Natural killer cell (primary cell): ENCODE measurements around the gene NTM. TPM values are rescaled to one million over a fixed set of nuclear protein-coding genes. Genes with fewer than 3 reads are reported as not detected.

Experiments
- ATAC-seq, 3 donors: fragments of 150-1000 bp in 2 of 3; fragments of 200-7000 bp in 1 of 3; cut with Tn5 transposase; 1 replicate in 1 of 3; 2 replicates in 2 of 3; pipeline ENCODE4 v1.10.0; 2021; ENCODE audit warnings: mild to moderate bottlenecking in 2 of 3, moderate library complexity in 2 of 3
- DNase-seq, 2 donors: peaks; one replicate each; pipeline versions ENCODE4 v3.0.0 to v3.0.0-alpha.2; 2013 to 2021; ENCODE audit warnings: mixed read lengths in 1 of 2
- H3K27ac ChIP-seq: one replicate; pipeline ENCODE4 v1.5.1; 2013; ENCODE audit warnings: mild to moderate bottlenecking, low read length
- H3K27me3 ChIP-seq: one replicate; pipeline ENCODE4 v1.6.1; 2013; ENCODE audit warnings: low read length; ENCODE audit not compliant: control insufficient read depth, insufficient read depth
- H3K36me3 ChIP-seq: one replicate; pipeline ENCODE4 v1.6.1; 2013; ENCODE audit warnings: low read length; ENCODE audit not compliant: control insufficient read depth, insufficient read depth
- H3K4me1 ChIP-seq: one replicate; pipeline ENCODE4 v1.6.1; 2013; ENCODE audit warnings: low read length; ENCODE audit not compliant: control insufficient read depth, insufficient read depth
- H3K4me3 ChIP-seq: one replicate; pipeline ENCODE4 v1.5.1; 2013; ENCODE audit warnings: low read length
- H3K9me3 ChIP-seq: one replicate; pipeline ENCODE4 v1.6.1; 2013; ENCODE audit warnings: low read length; ENCODE audit not compliant: control insufficient read depth, insufficient read depth
- H3K27ac Mint-ChIP-seq, 2 donors: one replicate each; pipeline ENCODE4 v1.8.0; 2022; ENCODE audit warnings: mild to moderate bottlenecking in 2 of 2, mixed read lengths in 2 of 2, moderate library complexity in 1 of 2
- H3K27me3 Mint-ChIP-seq, 2 donors: one replicate each; pipeline ENCODE4 v1.8.0; 2022; ENCODE audit warnings: low read depth in 2 of 2, mixed read lengths in 2 of 2
- H3K36me3 Mint-ChIP-seq: one replicate; pipeline ENCODE4 v1.8.0; 2022; ENCODE audit warnings: mixed read lengths
- H3K4me1 Mint-ChIP-seq, 2 donors: one replicate each; pipeline ENCODE4 v1.8.0; 2022; ENCODE audit warnings: mixed read lengths in 2 of 2
- H3K4me3 Mint-ChIP-seq: one replicate; pipeline ENCODE4 v1.8.0; 2022; ENCODE audit warnings: mild to moderate bottlenecking, moderate library complexity, mixed read lengths
- H3K9me3 Mint-ChIP-seq, 2 donors: one replicate each; pipeline ENCODE4 v1.8.0; 2022; ENCODE audit warnings: mixed read lengths in 2 of 2
- WGBS: methylation state at CpG from one replicate; pipeline ENCODE4 v1.1.7; 2013; ENCODE audit warnings: missing lambda C conversion rate; ENCODE audit not compliant: insufficient coverage; 5-methylcytosine and 5-hydroxymethylcytosine counted together
- intact Hi-C: fragments of 100-400 bp; cut with micrococcal nuclease; formaldehyde crosslinking; loops from one replicate; pipeline ENCODE4 v1.14.2; 2022
- total RNA-seq, 4 donors: library from RNA; stranded (reverse); fragments of 120-200 nt in 1 of 4; gene quantifications; one replicate each; pipeline versions ENCODE4 v1.2.3 to v1.2.4, GENCODE V29; 2013 to 2022
- TF ChIP-seq, protein P1 (sequence below): fragments of 200-600 bp; IDR thresholded peaks from one replicate; pipeline ENCODE4 v1.8.0; 2022; ENCODE audit warnings: antibody characterized with exemption

The NTM gene
- total RNA-seq, 3 donors from 2014 or later (not counting 1 experiment from before 2014, with no cell fraction given), result not detected

DNA sequence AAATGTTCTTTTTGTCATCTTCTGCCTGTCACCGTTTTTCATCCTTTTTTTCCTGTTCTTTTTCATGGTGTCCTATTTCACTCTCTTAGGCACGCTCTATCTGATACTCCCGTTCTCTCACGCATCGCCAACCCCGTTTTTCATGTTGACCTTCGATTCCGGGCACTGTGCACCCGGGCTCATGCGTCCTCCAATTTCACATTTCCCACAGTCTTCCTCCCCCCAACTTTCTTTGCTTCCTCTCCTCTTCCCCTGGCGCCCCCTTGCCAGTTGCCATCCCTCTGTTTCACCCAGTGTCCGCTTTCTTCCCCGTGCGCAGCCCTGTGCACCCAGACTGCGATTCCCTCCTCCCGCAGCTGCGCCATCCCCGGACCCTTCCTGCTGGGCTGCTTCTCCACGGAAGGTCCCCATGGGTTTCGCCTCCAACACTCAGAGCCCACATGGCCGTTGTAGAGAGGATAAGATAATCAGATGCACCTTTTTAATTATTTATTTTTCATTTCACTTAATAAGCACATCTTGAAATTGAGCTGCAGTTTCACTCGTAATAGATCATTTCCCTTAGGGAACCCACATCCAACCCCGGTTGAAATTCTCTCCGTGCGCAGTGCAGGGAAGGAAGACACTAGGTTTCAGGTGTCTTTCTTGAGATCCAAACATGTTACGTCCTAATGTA lies 791.1 kb downstream of the NTM start:
- Mint-ChIP-seq H3K27ac (no peak overlapping the region), H3K4me3 (no peak overlapping the region), H3K9me3 (peaks cover 0 to 6% of the 10 kb centered on the region in 2 donors), H3K27me3 (no peaks in the 10 kb centered on the region), H3K4me1 (no peaks in the 10 kb centered on the region), H3K36me3 (no peaks in the 10 kb centered on the region)
- TF ChIP-seq, protein P1, sequence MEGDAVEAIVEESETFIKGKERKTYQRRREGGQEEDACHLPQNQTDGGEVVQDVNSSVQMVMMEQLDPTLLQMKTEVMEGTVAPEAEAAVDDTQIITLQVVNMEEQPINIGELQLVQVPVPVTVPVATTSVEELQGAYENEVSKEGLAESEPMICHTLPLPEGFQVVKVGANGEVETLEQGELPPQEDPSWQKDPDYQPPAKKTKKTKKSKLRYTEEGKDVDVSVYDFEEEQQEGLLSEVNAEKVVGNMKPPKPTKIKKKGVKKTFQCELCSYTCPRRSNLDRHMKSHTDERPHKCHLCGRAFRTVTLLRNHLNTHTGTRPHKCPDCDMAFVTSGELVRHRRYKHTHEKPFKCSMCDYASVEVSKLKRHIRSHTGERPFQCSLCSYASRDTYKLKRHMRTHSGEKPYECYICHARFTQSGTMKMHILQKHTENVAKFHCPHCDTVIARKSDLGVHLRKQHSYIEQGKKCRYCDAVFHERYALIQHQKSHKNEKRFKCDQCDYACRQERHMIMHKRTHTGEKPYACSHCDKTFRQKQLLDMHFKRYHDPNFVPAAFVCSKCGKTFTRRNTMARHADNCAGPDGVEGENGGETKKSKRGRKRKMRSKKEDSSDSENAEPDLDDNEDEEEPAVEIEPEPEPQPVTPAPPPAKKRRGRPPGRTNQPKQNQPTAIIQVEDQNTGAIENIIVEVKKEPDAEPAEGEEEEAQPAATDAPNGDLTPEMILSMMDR, result no peak
- Histone ChIP-seq H3K27me3 (no peaks in the 10 kb centered on the region), H3K36me3 (no peaks in the 10 kb centered on the region), H3K4me3 (no peak overlapping the region), H3K27ac (no peak overlapping the region), H3K4me1 (no peaks in the 10 kb centered on the region), H3K9me3 (no peaks in the 10 kb centered on the region)
- intact Hi-C loops, result no loop called here
- DNase-seq (no peak), ATAC-seq (no peak)
- 92% methylated on average over 26 of the region's 26 CpGs for WGBS

GRCh38 chr11:132168344-132168981 lies 798.0 kb downstream of the NTM start:
- TF ChIP-seq, protein P1, result no peak
- ATAC-seq (no peak), DNase-seq (no peak)
- H3K9me3 Mint-ChIP-seq, result peaks cover 9 to 12% of the 10 kb centered on the region in 2 donors
- H3K4me3 Mint-ChIP-seq, result no peak overlapping the region
- no peaks in the 10 kb centered on the region for H3K4me1 Mint-ChIP-seq
- no peaks in the 10 kb centered on the region for H3K36me3 ChIP-seq
- WGBS, result 77% methylated on average over 3 of the region's 3 CpGs
- no peaks in the 10 kb centered on the region for H3K9me3 ChIP-seq
- H3K27me3 ChIP-seq, result no peaks in the 10 kb centered on the region
- no peaks in the 10 kb centered on the region for H3K36me3 Mint-ChIP-seq
- H3K4me3 ChIP-seq, result no peak overlapping the region
- no peak overlapping the region for H3K27ac Mint-ChIP-seq
- intact Hi-C loops, result no loop called here
- no peak overlapping the region for H3K27ac ChIP-seq
- no peaks in the 10 kb centered on the region for H3K4me1 ChIP-seq
- no peaks in the 10 kb centered on the region for H3K27me3 Mint-ChIP-seq

- Mint-ChIP-seq H3K9me3 (peaks cover 15 to 21% of the 10 kb centered on the region in 2 donors), H3K27me3 (no peaks in the 10 kb centered on the region), H3K36me3 (no peaks in the 10 kb centered on the region), H3K4me3 (no peak overlapping the region), H3K27ac (no peak overlapping the region), H3K4me1 (no peaks in the 10 kb centered on the region)
- Histone ChIP-seq H3K27ac (no peak overlapping the region), H3K9me3 (no peaks in the 10 kb centered on the region), H3K4me1 (no peaks in the 10 kb centered on the region), H3K36me3 (no peaks in the 10 kb centered on the region), H3K4me3 (no peak overlapping the region), H3K27me3 (no peaks in the 10 kb centered on the region)
- ATAC-seq, result no peak
- TF ChIP-seq, protein P1, result no peak
- intact Hi-C loops, result no loop called here
- no peak for DNase-seq
- WGBS, result 92% methylated on average over 6 of the region's 6 CpGs
Observed at GRCh38 chr11:132171031-132171430, 800.6 kb downstream of the NTM start.
